ENCODE measurements around the gene FES.
"Not testable (repeated sequence)": the region's sequence is repeated elsewhere in the genome, so short reads cannot be mapped to it uniquely, and the experiment has no call there.

The FES gene

GRCh38 chr15:90871139-90871715 is 13.1 kb upstream of the FES start:
- H3K27ac ChIP-seq, result no peak overlapping the region
- no peak for TF ChIP-seq CTCF (IDR thresholded peaks at IDR 0.05; ENCODE audit: low read depth, low read length)
- DNase-seq, result peak; percentile 31
- H3K9me3 ChIP-seq (ENCODE audit: severe bottlenecking), result no peaks in the 10 kb centered on the region
- H3K27me3 ChIP-seq (ENCODE audit: insufficient read depth, low read depth, severe bottlenecking), result peaks cover 15% of the 10 kb centered on the region
- H3K4me3 ChIP-seq (ENCODE audit: low read depth, low read length), result peak overlapping the region; percentile 46
- no peaks in the 10 kb centered on the region for H3K36me3 ChIP-seq

DNA sequence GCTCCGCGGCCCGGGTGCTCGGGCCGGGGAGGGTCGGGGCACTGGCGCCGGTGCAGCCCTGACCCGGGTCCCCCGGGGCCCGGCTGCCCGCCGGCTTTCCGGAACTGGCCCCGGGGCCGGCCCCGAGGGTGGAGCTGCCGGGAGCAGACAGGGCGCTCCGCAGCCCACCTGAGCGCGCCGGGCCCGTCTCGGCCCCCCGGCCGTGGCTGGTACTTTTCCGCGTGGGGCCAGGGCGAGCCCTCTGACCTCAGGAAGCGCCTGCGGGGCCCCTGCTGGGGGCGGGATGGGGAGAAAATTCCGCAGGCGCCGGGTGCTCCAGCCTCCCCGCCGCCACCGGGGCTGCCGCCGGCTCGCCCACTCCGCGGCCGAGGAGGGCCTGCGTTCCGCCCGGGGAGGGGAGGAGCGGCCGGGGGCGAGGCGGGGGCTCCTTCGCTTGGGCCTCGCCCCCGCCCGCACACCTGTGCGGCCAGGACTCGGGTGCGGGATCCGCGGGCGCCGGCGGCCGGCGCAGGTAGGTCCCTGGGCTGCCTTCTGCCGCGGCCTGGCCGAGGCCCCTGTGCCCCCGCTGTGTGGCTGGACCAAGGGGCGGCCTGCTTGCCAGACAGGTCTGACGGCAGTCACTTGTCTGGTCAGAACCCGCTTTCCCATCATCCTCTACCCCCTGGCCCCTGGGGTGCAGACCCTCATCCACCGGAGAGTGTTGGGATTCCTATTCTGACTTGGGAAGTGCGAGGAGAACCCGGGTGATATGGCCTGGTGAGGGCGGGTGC is 12.4 kb upstream of the FES start:
- Histone ChIP-seq H3K4me3 (ENCODE audit: low read depth, low read length) (peak overlapping the region; percentile 46), H3K27ac (no peak overlapping the region), H3K27me3 (ENCODE audit: insufficient read depth, low read depth, severe bottlenecking) (peaks cover 15% of the 10 kb centered on the region), H3K36me3 (no peaks in the 10 kb centered on the region), H3K9me3 (ENCODE audit: severe bottlenecking) (no peaks in the 10 kb centered on the region)
- TF ChIP-seq CTCF (IDR thresholded peaks at IDR 0.05; ENCODE audit: low read depth, low read length), result no peak
- peak; percentile 34 for DNase-seq

DNA sequence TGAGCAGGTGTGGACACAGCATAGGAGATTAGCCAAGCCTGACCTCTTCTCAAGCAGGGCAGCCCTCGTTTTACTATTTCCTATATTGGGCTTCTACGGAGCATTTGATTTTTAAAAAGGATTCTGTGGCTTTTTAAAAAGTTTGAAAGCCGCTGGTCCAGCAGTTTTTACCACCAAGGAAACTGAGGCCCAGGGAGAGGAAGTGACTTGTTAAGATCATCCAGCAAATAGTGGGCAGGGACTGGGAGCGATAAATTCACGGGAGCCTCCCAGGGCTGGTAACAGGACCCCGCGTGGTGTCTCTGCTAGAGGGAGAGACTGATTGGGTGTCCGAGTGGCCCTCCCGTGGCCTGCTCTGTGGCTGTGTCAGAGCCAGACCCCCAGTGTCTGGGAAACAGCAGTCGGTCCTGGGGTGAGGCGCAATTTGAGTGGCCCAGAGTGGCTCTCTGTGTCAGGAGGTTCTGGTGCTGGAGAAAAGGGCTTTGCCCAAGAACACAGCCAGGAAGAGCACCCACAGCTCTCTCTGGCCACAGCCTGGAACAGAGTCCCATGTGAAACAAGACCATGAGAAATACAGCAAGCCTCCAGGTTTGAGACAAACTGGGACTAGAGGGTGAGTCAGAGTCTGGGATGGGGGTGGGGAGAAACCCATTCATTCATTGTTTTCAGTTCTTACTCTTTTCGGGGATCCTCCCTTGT is 11.7 kb upstream of the FES start:
- DNase-seq, result no peak
- Histone ChIP-seq H3K27ac (no peak overlapping the region), H3K36me3 (no peaks in the 10 kb centered on the region), H3K27me3 (ENCODE audit: insufficient read depth, low read depth, severe bottlenecking) (peaks cover 15% of the 10 kb centered on the region), H3K9me3 (ENCODE audit: severe bottlenecking) (no peaks in the 10 kb centered on the region), H3K4me3 (ENCODE audit: low read depth, low read length) (peak overlapping the region; percentile 46)
- no peak for TF ChIP-seq CTCF (IDR thresholded peaks at IDR 0.05; ENCODE audit: low read depth, low read length)

GRCh38 chr15:90873488-90873997 is 10.8 kb upstream of the FES start:
- no peak for TF ChIP-seq CTCF (IDR thresholded peaks at IDR 0.05; ENCODE audit: low read depth, low read length)
- no peak for DNase-seq
- Histone ChIP-seq H3K4me3 (ENCODE audit: low read depth, low read length) (no peak overlapping the region), H3K27ac (no peak overlapping the region), H3K27me3 (ENCODE audit: insufficient read depth, low read depth, severe bottlenecking) (peaks cover 15% of the 10 kb centered on the region), H3K36me3 (no peaks in the 10 kb centered on the region), H3K9me3 (ENCODE audit: severe bottlenecking) (no peaks in the 10 kb centered on the region)

- DNase-seq, result no peak
- Histone ChIP-seq H3K4me3 (ENCODE audit: low read depth, low read length) (no peak overlapping the region), H3K27ac (no peak overlapping the region), H3K27me3 (ENCODE audit: insufficient read depth, low read depth, severe bottlenecking) (peaks cover 15% of the 10 kb centered on the region), H3K9me3 (ENCODE audit: severe bottlenecking) (no peaks in the 10 kb centered on the region), H3K36me3 (no peaks in the 10 kb centered on the region)
- TF ChIP-seq CTCF (IDR thresholded peaks at IDR 0.05; ENCODE audit: low read depth, low read length), result no peak
These were observed 10.2 kb upstream of the FES start for GRCh38 chr15:90873998-90874605.

GRCh38 chr15:90874986-90875385 is 9.3 kb upstream of the FES start:
- H3K4me3 ChIP-seq (ENCODE audit: low read depth, low read length); H3K9me3 ChIP-seq (ENCODE audit: severe bottlenecking); DNase-seq; H3K27ac ChIP-seq; H3K36me3 ChIP-seq: not testable (repeated sequence)
- peaks cover 15% of the 10 kb centered on the region for H3K27me3 ChIP-seq (ENCODE audit: insufficient read depth, low read depth, severe bottlenecking)
